DND-41 (cell line): ENCODE measurements around the gene CSNK2A2.

Experiments
- ATAC-seq: fragments of 200-7000 bp; cut with Tn5 transposase; 3 replicates; pipeline ENCODE4 v1.9.1; 2021; ENCODE audit warnings: low read depth; ENCODE audit not compliant: insufficient read depth
- DNase-seq: peaks from one replicate; pipeline ENCODE4 v3.0.0-alpha.2; 2020
- H2AFZ ChIP-seq: 2 replicates; pipeline ENCODE4 v1.6.0; 2012; ENCODE audit warnings: low read depth, low read length
- H3K27ac ChIP-seq: 2 replicates; pipeline ENCODE4 v1.5.1; 2012; ENCODE audit warnings: low read length, inconsistent platforms
- H3K27me3 ChIP-seq: fragments of 200-600 bp; sonication (generic); 2 replicates; pipeline ENCODE4 v1.6.0; 2012; ENCODE audit warnings: low read length, mild to moderate bottlenecking, inconsistent platforms; ENCODE audit not compliant: insufficient read depth, poor library complexity
- H3K36me3 ChIP-seq: 2 replicates; pipeline ENCODE4 v1.5.1; 2012; ENCODE audit warnings: low read length, inconsistent platforms; ENCODE audit not compliant: insufficient read depth
- H3K4me1 ChIP-seq: 2 replicates; pipeline ENCODE4 v1.5.1; 2012; ENCODE audit warnings: mild to moderate bottlenecking, low read length; ENCODE audit not compliant: insufficient read depth
- H3K4me2 ChIP-seq: 2 replicates; pipeline ENCODE4 v1.6.0; 2012; ENCODE audit warnings: mild to moderate bottlenecking, moderate library complexity, low read length, inconsistent platforms; ENCODE audit not compliant: insufficient read depth
- H3K4me3 ChIP-seq, 2 experiments: fragments of 200-600 bp in 1 of 2; shearing (Covaris generic) in 1 of 2; 2 replicates each; pipeline ENCODE4 v1.5.1; 2012 to 2016; ENCODE audit warnings: inconsistent platforms in 2 of 2, low read length in 2 of 2, mild to moderate bottlenecking in 2 of 2, low read depth in 1 of 2, moderate library complexity in 1 of 2
- H3K79me2 ChIP-seq: 2 replicates; pipeline ENCODE4 v1.6.0; 2012; ENCODE audit warnings: low read length, inconsistent platforms; ENCODE audit not compliant: insufficient read depth
- H3K9ac ChIP-seq: 2 replicates; pipeline ENCODE4 v1.6.0; 2012; ENCODE audit warnings: low read depth, mild to moderate bottlenecking, inconsistent platforms, low read length, moderate library complexity
- H3K9me3 ChIP-seq: 2 replicates; pipeline ENCODE4 v1.5.1; 2012; ENCODE audit warnings: low read length, moderate library complexity, mild to moderate bottlenecking, inconsistent platforms; ENCODE audit not compliant: insufficient read depth, severe bottlenecking
- H4K20me1 ChIP-seq: 2 replicates; pipeline ENCODE4 v1.6.0; 2012; ENCODE audit warnings: low read length; ENCODE audit not compliant: insufficient read depth
- EZH2 ChIP-seq: IDR thresholded peaks from 3 replicates; pipeline ENCODE4 v1.6.1; 2012; ENCODE audit warnings: borderline replicate concordance, low read depth, mild to moderate bottlenecking, moderate library complexity, low read length, inconsistent platforms; ENCODE audit not compliant: severe bottlenecking
- TF ChIP-seq, protein P1 (sequence below): IDR thresholded peaks from 2 replicates; pipeline ENCODE4 v1.5.1; 2012; ENCODE audit warnings: borderline replicate concordance, low read length, moderate library complexity, mild to moderate bottlenecking; ENCODE audit not compliant: poor library complexity, severe bottlenecking; ENCODE audit errors: extremely low read depth

Gene CSNK2A2

DNA sequence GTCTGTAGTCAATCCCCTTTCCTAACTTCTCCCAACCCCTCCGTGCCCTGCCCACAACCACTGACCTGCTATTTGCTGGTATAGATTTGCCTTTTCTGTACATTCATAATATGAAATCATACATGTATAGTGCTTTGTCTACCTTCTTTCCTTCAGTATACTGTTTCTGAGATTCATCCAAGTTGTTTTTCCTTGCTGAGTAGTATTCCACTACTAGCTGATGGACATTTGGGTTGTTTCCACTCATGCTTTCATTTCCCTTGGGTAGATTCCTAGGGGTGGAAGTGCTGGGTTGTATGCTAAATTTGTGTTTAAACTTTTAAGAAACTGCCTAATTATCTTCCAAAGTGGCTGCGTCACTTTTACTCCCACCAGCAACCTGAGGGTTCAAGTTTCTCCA is 27.7 kb downstream of the CSNK2A2 start:
- TF ChIP-seq, protein P1, sequence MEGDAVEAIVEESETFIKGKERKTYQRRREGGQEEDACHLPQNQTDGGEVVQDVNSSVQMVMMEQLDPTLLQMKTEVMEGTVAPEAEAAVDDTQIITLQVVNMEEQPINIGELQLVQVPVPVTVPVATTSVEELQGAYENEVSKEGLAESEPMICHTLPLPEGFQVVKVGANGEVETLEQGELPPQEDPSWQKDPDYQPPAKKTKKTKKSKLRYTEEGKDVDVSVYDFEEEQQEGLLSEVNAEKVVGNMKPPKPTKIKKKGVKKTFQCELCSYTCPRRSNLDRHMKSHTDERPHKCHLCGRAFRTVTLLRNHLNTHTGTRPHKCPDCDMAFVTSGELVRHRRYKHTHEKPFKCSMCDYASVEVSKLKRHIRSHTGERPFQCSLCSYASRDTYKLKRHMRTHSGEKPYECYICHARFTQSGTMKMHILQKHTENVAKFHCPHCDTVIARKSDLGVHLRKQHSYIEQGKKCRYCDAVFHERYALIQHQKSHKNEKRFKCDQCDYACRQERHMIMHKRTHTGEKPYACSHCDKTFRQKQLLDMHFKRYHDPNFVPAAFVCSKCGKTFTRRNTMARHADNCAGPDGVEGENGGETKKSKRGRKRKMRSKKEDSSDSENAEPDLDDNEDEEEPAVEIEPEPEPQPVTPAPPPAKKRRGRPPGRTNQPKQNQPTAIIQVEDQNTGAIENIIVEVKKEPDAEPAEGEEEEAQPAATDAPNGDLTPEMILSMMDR, result no peak
- no peak for TF ChIP-seq EZH2
- Histone ChIP-seq H2AFZ (no peak overlapping the region), H3K27me3 (no peaks in the 10 kb centered on the region), H3K4me1 (no peaks in the 10 kb centered on the region), H3K9ac (no peak overlapping the region), H3K4me2 (no peak overlapping the region), H3K4me3 (no peak overlapping the region), H4K20me1 (peaks cover 4% of the 10 kb centered on the region; the same call in 1 of the 2 replicates), H3K27ac (no peak overlapping the region), H3K79me2 (0 out of 2 replicates have a peak, but pooled peaks cover 5% of the 10 kb centered on the region), H3K36me3 (peaks cover 94% of the 10 kb centered on the region), H3K9me3 (no peaks in the 10 kb centered on the region)
- DNase-seq, result no peak
- no peak for ATAC-seq

GRCh38 chr16:58160855-58161254 is 37.1 kb downstream of the CSNK2A2 start:
- no peak overlapping the region for H3K4me3 ChIP-seq
- no peaks in the 10 kb centered on the region for H3K9me3 ChIP-seq
- H3K27ac ChIP-seq, result no peak overlapping the region
- TF ChIP-seq EZH2, result no peak
- TF ChIP-seq, protein P1, result no peak
- no peaks in the 10 kb centered on the region for H3K27me3 ChIP-seq
- no peak overlapping the region for H3K4me2 ChIP-seq
- H3K9ac ChIP-seq, result no peak overlapping the region
- peaks cover 9% of the 10 kb centered on the region for H4K20me1 ChIP-seq
- H3K79me2 ChIP-seq, result no peaks in the 10 kb centered on the region
- H2AFZ ChIP-seq, result no peak overlapping the region
- H3K36me3 ChIP-seq, result peaks cover 74% of the 10 kb centered on the region
- ATAC-seq (no peak), DNase-seq (no peak)
- H3K4me1 ChIP-seq, result no peaks in the 10 kb centered on the region

DNA sequence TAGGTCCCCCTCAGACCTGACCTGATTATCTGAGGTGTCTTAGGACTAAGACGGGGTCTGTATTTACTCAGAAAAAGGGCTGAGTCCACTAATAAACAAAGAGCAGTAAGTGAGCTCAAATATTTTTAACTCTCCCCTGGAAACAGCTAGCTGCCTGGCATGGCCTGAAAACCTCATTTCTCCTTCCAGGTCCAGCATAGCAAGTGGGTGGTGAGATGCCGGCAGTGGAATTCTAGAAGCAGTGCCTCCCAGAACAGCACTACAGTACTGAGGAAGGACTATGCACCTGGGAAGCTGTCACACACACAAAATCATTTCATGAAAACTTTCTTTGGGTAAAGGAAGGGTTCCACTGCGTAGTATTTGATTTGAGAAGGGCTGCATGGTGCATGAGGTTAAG is 39.2 kb downstream of the CSNK2A2 start:
- Histone ChIP-seq H3K9me3 (no peaks in the 10 kb centered on the region), H3K27me3 (no peaks in the 10 kb centered on the region), H3K4me2 (no peak overlapping the region), H3K27ac (no peak overlapping the region), H3K4me1 (no peaks in the 10 kb centered on the region), H3K79me2 (no peaks in the 10 kb centered on the region), H3K9ac (no peak overlapping the region), H4K20me1 (peaks cover 9% of the 10 kb centered on the region), H2AFZ (no peak overlapping the region), H3K36me3 (peaks cover 52% of the 10 kb centered on the region), H3K4me3 (no peak overlapping the region)
- no peak for TF ChIP-seq EZH2
- TF ChIP-seq, protein P1, result no peak
- DNase-seq (no peak), ATAC-seq (no peak)

DNA sequence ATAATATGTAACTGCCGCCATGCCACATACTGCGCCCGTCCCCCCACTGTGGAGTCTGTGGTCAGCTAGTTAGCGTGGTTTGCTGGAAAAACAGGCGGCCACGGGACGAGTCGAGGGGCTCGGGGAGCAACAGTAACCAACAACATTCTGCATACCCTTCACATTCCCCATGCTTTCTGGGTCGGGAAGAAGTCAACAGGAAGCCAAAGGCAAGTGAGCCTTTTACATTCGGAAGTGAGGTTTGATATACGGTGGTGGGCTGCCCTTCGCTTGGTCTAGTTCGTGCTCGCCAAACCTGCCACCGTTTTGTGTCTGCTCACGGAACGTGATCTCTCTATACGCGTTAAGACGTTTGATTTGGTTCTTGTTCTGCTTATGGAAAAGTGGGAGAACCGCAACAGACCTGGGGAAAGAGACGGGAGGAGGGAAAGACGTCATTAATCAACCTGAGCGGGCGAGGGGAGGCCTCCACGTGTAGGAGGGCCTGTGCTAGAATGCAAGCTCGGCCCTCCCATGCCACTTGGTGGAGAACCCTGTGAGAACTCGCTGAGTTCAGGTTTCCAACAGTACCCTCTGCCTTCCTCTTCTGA is 39.9 kb downstream of the CSNK2A2 start:
- Histone ChIP-seq H3K4me3 (no peak overlapping the region), H3K27me3 (no peaks in the 10 kb centered on the region), H3K4me1 (no peaks in the 10 kb centered on the region), H3K27ac (no peak overlapping the region), H4K20me1 (peaks cover 9% of the 10 kb centered on the region), H3K79me2 (no peaks in the 10 kb centered on the region), H3K36me3 (peaks cover 45% of the 10 kb centered on the region), H3K4me2 (no peak overlapping the region), H3K9me3 (no peaks in the 10 kb centered on the region), H2AFZ (no peak overlapping the region), H3K9ac (no peak overlapping the region)
- ATAC-seq (peak; percentile 30; the same call in 1 of the 3 replicates), DNase-seq (no peak)
- TF ChIP-seq, protein P1, result no peak
- no peak for TF ChIP-seq EZH2
